Ascending aorta (tissue), 2 donors: ENCODE data around the gene CFAP97. TPM values are rescaled to one million over a fixed set of nuclear protein-coding genes. Genes with fewer than 3 reads are reported as not detected.
"Not testable (repeated sequence)": the region's sequence is repeated elsewhere in the genome, so short reads cannot be mapped to it uniquely, and the experiment has no call there.

Source experiments
- DNase-seq, 2 donors: peaks; one replicate each; pipeline ENCODE4 v3.0.0-alpha.2; 2019; ENCODE audit warnings: low spot score in 2 of 2
- H3K27ac ChIP-seq, 2 donors: fragments of 200-600 bp; sonication (generic); one replicate each; pipeline ENCODE4 v1.5.1; 2016 to 2017; ENCODE audit warnings: mild to moderate bottlenecking in 1 of 2
- H3K27me3 ChIP-seq: fragments of 200-600 bp; sonication (generic); one replicate; pipeline ENCODE4 v1.5.1; 2017
- H3K36me3 ChIP-seq, 2 donors: fragments of 200-600 bp; sonication (generic); one replicate each; pipeline ENCODE4 v1.5.1; 2016
- H3K4me1 ChIP-seq, 2 donors: fragments of 200-600 bp; sonication (generic); one replicate each; pipeline ENCODE4 v1.5.1; 2016 to 2017; ENCODE audit warnings: mild to moderate bottlenecking in 1 of 2
- H3K4me3 ChIP-seq, 2 donors: fragments of 200-600 bp; sonication (generic); one replicate each; pipeline ENCODE4 v1.5.1; 2016 to 2017; ENCODE audit warnings: mild to moderate bottlenecking in 1 of 2
- H3K9me3 ChIP-seq, 2 donors: fragments of 200-600 bp; sonication (generic); one replicate each; pipeline ENCODE4 v1.5.1; 2016
- intact Hi-C: fragments of 100-400 bp; cut with DNase I; formaldehyde crosslinking; loops from one replicate; pipeline ENCODE4 v1.15.1; 2023
- total RNA-seq: library from RNA; depleted of rRNA; stranded (reverse); fragments of >200 nt; gene quantifications from one replicate; pipeline ENCODE4 v1.1.0, GENCODE V29; 2016
- TF ChIP-seq, protein P1 (sequence below), 3 experiments: fragments of 200-600 bp in 2 of 3; fragments of 450-650 bp in 1 of 3; sonication (generic) in 2 of 3; IDR thresholded peaks; one replicate each; pipeline ENCODE4 v1.5.1; 2016 to 2019; ENCODE audit warnings: antibody characterized with exemption in 3 of 3, mild to moderate bottlenecking in 1 of 3, moderate library complexity in 1 of 3

Gene CFAP97
- total RNA-seq, 1 donor from 2014 or later, result 27.7 TPM

GRCh38 chr4:185127021-185127925, 76.5 kb downstream of the CFAP97 start:
- Histone ChIP-seq H3K4me3 (peak overlapping the region; percentile 61 to 72), H3K36me3 (no peaks in the 10 kb centered on the region), H3K9me3 (no peaks in the 10 kb centered on the region), H3K27ac (peak overlapping the region; percentile 81 to 82), H3K4me1 (peaks cover 0 to 8% of the 10 kb centered on the region in 2 donors), H3K27me3 (no peaks in the 10 kb centered on the region)
- TF ChIP-seq, protein P1, sequence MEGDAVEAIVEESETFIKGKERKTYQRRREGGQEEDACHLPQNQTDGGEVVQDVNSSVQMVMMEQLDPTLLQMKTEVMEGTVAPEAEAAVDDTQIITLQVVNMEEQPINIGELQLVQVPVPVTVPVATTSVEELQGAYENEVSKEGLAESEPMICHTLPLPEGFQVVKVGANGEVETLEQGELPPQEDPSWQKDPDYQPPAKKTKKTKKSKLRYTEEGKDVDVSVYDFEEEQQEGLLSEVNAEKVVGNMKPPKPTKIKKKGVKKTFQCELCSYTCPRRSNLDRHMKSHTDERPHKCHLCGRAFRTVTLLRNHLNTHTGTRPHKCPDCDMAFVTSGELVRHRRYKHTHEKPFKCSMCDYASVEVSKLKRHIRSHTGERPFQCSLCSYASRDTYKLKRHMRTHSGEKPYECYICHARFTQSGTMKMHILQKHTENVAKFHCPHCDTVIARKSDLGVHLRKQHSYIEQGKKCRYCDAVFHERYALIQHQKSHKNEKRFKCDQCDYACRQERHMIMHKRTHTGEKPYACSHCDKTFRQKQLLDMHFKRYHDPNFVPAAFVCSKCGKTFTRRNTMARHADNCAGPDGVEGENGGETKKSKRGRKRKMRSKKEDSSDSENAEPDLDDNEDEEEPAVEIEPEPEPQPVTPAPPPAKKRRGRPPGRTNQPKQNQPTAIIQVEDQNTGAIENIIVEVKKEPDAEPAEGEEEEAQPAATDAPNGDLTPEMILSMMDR (IDR thresholded peaks at IDR 0.05), result no peak
- intact Hi-C loops, result loop anchor here (5.0 kb wide), 1 partner anchor 475 kb away; no protein-coding TSS in a partner anchor
- DNase-seq, result no peak

DNA sequence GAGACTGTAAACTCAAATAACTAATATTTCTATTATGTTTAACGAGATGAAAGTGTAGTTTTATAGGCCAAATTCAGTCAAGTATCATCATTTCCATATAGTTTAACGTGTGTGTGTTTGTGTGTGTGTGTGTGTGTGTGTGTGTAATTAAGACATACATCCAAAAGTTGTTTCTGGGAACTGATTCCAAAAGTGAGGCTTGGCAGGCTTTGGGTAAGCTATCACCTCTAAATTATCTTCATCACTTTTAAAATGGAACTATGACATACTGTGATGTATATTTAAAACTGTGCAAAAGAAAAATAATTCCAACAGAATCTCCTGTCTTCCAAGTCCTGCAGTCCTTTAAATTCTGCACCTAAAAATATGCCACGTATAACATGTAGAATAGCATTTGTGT, 79.8 kb downstream of the CFAP97 start:
- no peak for DNase-seq
- Histone ChIP-seq H3K4me1 (peaks cover 0 to 6% of the 10 kb centered on the region in 2 donors), H3K9me3 (no peaks in the 10 kb centered on the region), H3K4me3 (no peak overlapping the region), H3K36me3 (no peaks in the 10 kb centered on the region), H3K27ac (no peak overlapping the region), H3K27me3 (no peaks in the 10 kb centered on the region)
- intact Hi-C loops, result no loop called here
- TF ChIP-seq, protein P1 (IDR thresholded peaks at IDR 0.05), result no peak

DNA sequence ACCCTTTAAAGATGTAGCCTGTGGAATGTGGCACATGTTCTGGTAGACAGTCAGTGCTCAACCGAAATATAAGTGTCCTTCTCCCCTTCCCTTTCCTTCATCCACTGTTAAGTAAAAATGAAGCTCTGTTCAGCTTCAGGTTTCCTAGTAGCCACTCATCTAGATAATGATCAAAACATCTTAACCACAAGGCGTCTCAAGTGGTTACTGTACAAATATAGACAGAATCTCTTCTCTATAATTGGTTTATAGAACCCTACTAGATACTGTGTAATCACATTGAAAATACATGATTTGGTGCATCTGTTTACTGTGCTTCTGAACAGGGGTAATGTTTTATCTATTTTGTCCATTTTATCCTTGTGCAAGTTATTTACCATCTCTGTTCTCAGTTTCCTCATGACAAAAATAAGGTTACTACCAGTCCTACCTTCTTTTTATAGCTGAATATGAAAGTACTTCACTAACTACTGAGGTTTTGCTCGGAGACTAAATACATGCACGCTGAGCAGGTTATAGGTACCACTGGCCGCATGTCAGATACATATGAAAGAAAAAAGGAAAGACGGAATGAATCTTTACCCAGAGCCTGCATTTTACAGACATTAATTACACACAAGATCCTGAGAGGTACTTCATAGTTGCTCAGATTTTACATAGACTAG, 81.0 kb downstream of the CFAP97 start:
- TF ChIP-seq, protein P1 (IDR thresholded peaks at IDR 0.05), result no peak
- Histone ChIP-seq H3K9me3 (no peaks in the 10 kb centered on the region), H3K4me3 (no peak overlapping the region), H3K27ac (no peak overlapping the region), H3K36me3 (no peaks in the 10 kb centered on the region), H3K27me3 (no peaks in the 10 kb centered on the region), H3K4me1 (peaks cover 0 to 5% of the 10 kb centered on the region in 2 donors)
- no peak for DNase-seq
- intact Hi-C loops, result no loop called here

- no peak overlapping the region for H3K27ac ChIP-seq
- no peak for DNase-seq
- H3K27me3 ChIP-seq, result no peaks in the 10 kb centered on the region
- H3K36me3 ChIP-seq, result no peaks in the 10 kb centered on the region
- intact Hi-C loops, result no loop called here
- TF ChIP-seq, protein P1 (IDR thresholded peaks at IDR 0.05), result no peak
- no peak overlapping the region for H3K4me3 ChIP-seq
- H3K4me1 ChIP-seq, result no peaks in the 10 kb centered on the region
- H3K9me3 ChIP-seq, result no peaks in the 10 kb centered on the region
Observed at GRCh38 chr4:185120631-185120946, 83.2 kb downstream of the CFAP97 start.

DNA sequence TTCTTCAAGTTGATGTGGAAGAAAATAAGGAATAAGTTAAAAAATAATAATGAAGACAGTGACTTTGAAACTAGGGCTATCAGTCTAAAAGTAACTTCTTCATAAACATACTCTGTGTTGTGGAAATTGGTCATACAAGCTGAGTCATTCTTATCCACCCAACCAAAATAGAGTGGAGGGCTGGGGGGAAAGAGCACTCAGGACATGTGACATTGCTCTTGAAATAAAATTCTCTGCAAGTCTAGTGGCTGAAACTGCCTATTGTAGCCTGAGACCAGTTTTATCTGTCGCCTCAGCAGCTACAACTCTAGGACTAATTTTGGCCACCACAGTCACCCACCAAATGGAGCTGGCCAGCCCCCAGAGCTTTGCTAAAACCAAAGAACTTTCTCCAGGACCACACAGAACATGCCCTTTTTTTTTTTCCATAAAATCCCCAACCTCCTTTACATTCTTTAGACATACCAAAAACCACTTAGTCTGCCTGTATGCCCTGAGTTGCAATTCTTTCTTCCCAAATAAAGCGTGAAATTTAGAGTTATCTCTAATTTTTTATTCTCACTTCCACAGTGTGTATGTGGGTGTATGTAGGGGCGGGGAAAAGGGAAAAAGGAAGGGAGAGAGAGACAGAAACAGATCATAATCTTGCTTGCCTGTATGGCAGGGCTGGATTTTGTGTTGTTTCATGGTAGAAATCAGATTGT, 83.7 kb downstream of the CFAP97 start:
- H3K9me3 ChIP-seq, result no peaks in the 10 kb centered on the region
- H3K4me1 ChIP-seq, result no peaks in the 10 kb centered on the region
- DNase-seq, result no peak
- H3K4me3 ChIP-seq, result no peak overlapping the region
- no peaks in the 10 kb centered on the region for H3K27me3 ChIP-seq
- no peak overlapping the region for H3K27ac ChIP-seq
- TF ChIP-seq, protein P1 (IDR thresholded peaks at IDR 0.05), result no peak
- H3K36me3 ChIP-seq, result no peaks in the 10 kb centered on the region
- intact Hi-C loops, result no loop called here

- DNase-seq, H3K27me3 ChIP-seq, H3K27ac ChIP-seq, H3K36me3 ChIP-seq, H3K4me3 ChIP-seq, H3K9me3 ChIP-seq, H3K4me1 ChIP-seq, intact Hi-C loops: not testable (repeated sequence)
Observed at GRCh38 chr4:185119467-185119866, 84.3 kb downstream of the CFAP97 start.
